ENCODE measurements around the gene TP53I11.

DNA sequence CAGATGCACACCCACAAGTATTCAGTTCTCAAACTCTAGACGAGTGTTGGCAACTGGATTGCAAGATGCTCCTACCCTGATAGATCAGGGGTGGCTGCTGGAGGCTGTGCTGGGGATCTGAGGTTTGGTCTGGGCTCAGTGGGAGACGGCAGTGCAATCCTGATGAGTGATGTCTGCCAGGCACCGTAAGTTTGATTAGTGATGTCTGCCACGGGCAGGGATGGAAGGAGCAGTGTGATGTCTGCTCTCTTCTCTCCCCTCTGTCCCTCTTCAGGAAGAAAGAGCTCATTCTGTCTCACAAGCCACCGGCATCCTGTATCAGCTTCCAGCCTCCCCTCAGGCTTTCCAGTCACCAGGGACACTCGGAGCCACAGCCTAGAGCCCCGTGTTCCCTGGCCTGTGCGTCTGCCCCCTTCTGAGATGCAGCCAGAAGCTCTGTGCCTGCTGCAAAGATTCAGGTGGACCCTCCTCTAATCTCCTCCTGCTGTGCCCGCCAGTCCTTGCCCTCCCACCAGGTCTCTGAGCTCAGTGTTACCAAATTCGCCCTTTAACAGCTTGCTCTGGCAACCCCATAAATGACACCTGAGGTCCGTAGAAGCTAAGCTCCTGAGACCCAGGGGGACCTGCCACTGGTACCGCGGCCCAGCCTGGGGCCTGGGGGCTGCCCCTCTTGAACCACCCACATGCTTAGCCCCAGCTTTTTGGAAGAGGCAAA, 19.9 kb downstream of the TP53I11 start:
- TF ChIP-seq EP300 (IDR thresholded peaks at IDR 0.05; ENCODE audit: borderline replicate concordance) = no peak
- TF ChIP-seq YY1 (IDR thresholded peaks at IDR 0.05; ENCODE audit: low read depth) = no peak
- no peak for TF ChIP-seq CEBPB (IDR thresholded peaks at IDR 0.05)
- TF ChIP-seq REST (IDR thresholded peaks at IDR 0.05; ENCODE audit: low read depth) = no peak
- TF ChIP-seq, protein P1, sequence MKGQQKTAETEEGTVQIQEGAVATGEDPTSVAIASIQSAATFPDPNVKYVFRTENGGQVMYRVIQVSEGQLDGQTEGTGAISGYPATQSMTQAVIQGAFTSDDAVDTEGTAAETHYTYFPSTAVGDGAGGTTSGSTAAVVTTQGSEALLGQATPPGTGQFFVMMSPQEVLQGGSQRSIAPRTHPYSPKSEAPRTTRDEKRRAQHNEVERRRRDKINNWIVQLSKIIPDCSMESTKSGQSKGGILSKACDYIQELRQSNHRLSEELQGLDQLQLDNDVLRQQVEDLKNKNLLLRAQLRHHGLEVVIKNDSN (IDR thresholded peaks at IDR 0.05) = no peak
- TF ChIP-seq FOXM1 (IDR thresholded peaks at IDR 0.05; ENCODE audit: borderline replicate concordance, low read depth) = no peak
- TF ChIP-seq, protein P2, sequence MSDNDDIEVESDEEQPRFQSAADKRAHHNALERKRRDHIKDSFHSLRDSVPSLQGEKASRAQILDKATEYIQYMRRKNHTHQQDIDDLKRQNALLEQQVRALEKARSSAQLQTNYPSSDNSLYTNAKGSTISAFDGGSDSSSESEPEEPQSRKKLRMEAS (IDR thresholded peaks at IDR 0.05) = no peak
- no peak for TF ChIP-seq TEAD4 (IDR thresholded peaks at IDR 0.05)
- TF ChIP-seq NFIC (IDR thresholded peaks at IDR 0.05) = no peak
- no peak for TF ChIP-seq RAD21 (IDR thresholded peaks at IDR 0.05; ENCODE audit: low read depth)
- TF ChIP-seq ZBTB7A (IDR thresholded peaks at IDR 0.05; ENCODE audit: low read depth) = no peak
- TF ChIP-seq TAF1 (IDR thresholded peaks at IDR 0.05; ENCODE audit: low read depth) = no peak

All from Ishikawa (cell line).